ENCODE results near the gene AAMDC.
"Not testable (repeated sequence)": the region's sequence is repeated elsewhere in the genome, so short reads cannot be mapped to it uniquely, and the experiment has no call there.

AAMDC gene

DNA sequence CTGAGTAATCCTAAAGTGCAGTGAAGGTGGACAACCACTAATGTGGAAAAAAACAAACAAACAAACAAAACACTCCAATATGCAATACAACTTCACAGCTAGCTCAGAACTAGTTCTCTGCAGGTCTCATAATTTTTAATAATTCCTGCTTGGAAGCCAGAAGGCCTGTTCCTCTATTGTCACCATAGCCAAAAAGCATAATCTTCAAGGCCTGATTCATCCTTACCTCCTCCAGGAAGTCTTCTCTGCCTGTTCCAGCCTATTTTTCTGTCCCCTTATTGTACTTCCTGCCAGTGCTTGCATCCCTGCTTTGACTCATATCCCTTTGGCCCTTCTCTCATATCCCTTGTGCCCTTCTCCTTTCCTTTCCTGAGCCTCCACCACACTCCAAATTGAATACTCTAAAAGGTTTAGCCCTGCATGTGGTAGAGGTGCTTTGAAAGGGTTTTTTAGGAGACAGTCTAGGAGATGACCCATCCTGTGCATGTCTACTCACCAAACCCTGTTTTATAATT, 69.2 kb downstream of the AAMDC start:
- not testable (repeated sequence) for DNase-seq

DNA sequence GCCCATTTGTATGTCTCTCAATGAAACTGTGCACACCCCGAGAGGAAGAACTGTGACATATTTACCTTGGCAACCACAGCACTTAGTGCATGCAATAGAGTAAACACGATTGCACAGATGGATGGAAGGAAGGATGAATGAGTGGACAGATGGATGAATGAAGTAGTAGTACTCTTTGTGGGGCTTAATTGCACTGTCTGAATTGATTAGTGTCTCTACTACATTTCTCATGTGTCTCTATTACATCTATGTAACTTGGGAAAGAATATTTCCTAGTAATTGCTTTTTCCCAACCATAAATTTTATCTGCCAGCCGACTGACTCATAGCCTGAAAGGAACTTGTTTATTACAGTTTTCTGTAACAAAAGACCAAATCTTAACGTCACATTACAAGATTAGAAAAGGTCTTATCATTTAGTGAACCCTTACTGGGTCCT, 69.7 kb downstream of the AAMDC start:
- not testable (repeated sequence) for DNase-seq

DNA sequence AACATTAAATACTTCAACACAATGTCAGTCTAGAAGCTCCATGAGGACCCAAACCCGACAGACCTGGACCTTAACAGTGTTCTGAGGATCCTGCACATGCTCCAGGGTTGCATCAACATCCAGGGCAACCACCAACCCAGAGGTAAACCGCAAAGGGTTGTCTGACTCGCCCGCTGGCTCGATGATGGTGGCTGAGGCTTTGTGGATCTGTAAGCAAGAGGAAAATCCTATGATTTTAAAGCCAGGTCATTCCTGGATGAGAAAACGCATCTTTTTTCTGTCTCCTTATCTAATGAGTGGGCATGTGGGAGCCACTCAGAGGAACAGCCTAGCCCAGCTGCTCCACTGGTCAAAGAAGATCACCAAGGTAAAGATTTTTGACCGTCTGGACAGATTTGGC, 70.3 kb downstream of the AAMDC start:
- not testable (repeated sequence) for DNase-seq

DNA sequence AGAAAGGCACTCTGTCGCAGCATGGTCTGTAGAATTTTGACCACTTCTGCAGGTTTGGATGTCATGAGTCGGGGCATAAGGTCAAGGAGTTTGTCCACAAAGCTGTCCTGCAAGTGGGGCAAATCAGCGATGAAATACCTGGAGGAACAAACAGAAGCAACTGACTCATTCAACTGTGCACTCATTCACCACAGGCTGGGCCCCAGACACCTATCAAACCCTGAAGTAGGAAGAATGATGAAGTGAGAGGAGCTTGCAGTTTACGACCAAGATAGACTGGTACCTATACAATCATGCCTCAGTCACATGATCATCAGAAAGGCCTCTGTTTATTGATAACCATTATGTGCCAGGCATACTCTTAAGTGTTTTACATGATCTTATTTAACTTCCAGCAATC, 70.8 kb downstream of the AAMDC start:
- DNase-seq, result not testable (repeated sequence)

DNA sequence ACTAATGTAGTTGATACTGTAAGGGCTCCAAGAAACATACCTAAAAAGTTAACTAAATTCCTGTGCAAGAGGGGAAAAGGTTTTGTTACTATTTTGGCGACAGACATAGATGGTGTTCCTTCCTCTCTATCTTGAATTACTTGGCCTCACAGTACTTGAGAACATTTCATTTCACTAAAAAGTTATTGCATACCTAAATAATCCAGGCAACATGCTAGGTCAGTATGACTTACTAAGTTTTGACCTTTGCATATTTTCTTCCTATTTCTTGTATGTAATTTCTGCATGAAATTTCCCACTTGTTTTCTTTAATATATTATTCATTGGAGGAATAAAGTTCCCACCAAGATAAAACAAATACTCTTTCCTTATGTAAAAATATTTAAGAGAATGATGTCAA, 74.0 kb downstream of the AAMDC start:
- DNase-seq, result not testable (repeated sequence)

DNA sequence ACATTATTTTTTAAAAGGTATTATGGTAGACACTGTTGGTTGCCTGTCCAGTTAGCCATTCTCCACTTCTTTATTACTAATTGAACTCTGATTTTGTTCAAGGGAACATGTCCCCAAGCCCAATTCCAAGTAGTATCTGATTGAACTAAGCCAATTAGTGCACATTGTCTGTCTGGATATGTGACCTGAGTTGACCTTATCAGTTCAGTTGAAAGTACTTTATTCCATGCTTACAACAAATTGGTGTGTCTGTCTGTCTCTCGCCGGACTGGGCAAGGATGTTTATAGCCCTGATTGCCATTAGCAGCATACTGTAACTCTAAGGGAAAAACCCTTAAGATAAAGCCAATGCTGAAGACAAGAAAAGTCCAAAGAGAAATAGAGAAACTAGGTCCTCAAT, 87.9 kb downstream of the AAMDC start:
- DNase-seq, result no peak

DNA sequence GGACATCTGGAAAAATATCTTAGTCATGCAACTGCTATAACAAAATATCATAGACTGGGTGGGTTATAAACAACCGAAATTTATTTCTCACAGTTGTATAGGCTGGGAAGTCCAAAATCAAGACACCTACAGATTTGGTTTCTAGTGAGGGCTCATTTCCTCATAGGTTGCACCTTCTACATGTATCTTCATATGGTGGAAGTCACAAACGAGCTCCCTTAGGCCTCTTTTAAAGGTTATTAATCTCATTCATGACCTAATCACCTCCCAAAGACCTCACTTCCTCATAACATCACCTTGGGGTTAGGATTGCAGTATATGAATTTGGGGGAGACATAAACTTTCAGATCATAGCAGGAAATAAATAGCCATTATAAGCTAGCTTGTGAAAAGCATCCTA, 88.3 kb downstream of the AAMDC start:
- DNase-seq, result no peak

DNA sequence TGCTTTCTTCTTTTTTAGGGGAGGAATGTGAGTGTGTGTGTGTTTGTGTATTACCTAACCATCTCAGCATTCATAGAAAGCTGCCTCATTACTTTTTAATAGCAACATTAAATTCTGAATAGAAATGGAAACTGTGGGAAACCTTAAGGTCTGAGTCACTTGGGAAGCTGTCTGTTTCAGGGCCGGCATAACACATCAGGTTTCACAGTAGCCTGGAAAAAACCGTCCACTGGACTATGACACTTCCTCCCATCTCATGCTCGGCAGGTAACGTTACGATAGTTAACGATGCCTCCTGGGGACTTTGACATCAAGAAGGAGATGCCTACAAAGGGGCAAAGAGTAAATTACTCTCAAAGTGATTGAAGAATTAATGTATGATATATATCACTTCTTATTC, 89.9 kb downstream of the AAMDC start:
- DNase-seq, result not testable (repeated sequence)

DNA sequence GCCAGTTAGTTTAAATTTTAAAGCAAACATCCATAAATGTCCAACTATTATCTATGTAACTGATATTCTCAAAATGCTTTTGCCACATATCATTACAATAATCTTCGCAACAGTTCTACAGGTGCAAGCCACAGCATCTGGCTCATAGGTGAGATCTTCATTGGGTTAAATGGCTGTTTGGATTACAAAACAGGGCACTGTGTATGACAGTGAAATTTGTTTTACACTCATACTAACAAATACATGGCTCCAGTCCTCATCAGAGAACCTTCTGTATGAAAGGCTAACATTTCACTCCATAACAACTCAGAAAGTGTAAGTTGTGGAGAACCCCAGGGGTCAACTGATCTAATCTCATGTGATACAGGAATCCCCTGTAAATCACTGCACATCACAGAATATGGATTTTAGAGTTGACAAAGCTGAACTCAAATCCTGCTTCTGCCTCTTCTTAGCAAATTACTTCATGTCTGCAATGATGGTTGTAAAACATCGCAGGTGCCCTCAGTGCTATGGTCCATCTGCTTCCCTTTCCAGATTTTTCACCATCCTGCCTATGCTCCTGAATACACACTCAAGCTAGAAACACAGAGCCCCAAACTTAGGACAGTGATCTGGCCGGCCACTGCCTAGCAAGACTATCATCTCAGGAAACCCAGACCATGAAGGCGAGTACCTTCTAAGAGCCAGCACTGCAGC, 92.8 kb downstream of the AAMDC start:
- not testable (repeated sequence) for DNase-seq

DNA sequence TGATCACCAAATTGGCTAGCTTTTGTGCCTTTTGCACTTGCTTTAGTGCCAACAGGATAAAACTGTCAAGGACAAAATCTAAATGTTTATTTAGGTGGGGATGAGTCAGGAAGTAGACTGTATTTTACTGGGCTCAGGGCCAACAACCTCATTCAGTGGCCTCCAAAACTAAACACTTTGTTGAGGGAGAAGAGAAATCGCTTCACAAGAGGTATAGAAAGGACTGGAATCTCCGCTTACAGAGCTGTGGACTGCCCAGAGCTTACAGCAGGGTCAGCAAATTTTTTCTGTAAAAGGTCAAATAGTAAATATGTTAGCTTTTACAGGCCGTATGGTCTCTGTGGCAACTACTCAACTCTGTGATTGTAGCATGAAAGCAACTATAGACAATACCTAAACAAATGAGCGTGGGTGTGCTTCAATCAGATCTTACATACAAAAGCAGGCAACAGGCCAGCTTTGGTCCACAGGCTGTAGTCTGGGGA, 93.4 kb downstream of the AAMDC start:
- not testable (repeated sequence) for DNase-seq

DNA sequence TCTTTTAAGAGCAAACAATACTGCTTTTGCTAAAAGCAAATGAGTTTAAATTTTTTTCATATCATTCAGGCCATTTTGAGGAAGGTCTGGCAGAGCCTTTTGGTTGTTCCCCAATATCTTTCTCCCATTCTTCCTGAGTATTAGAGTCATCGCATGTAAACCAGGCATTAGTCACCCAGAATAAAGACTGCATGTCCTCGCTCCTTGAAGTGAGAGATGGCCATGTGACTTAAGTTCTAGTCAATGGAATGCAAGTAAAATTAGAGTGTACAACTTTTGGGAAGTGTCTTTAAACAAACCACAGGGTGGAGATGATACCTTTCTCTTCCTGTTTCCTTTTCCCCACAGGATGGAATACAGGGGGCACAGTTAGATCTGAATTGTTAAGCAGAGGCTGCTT, 96.8 kb downstream of the AAMDC start:
- not testable (repeated sequence) for DNase-seq
